Activated CD4-positive, alpha-beta T cell treated with anti-CD3 and anti-CD28 coated beads for 48 hours (primary cell): ENCODE data around the gene SRRM4.

Source experiments
- DNase-seq: peaks from one replicate; pipeline ENCODE4 v3.0.0-alpha.2; 2020

SRRM4 gene

DNA sequence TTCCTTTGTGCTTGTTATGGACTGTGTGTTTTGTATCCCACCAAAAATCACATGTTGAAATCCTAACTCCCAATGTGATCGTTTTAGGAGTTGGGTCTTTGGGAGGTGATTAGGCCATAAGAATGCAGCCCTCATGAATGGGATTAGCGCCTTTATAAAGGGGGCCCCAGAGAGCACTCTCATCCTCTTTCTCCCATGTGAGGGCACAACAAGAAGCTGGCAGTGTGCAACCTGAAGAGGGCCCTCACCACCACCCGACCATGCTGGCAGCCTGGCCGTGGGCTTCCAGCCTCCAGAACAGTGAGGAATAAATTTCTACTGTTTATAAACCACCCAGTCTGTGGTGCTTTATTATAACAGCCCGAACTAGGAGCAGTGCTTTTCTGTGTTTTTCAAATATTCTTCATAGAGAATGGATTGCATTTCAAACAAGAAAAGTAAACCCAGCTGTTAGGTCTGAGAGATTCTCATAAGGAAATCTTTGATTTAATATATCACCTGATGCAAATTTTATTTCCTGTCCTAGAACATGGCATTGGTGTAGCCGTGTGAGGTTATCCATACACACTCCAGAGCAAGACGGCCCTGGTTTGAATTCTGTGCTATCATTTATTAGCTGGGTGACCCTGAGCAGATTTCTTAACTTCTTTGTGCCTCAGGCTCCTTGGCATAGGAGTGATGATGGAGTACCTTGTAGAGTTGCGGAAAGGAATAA lies 225.2 kb downstream of the SRRM4 start:
- DNase-seq = no peak

DNA sequence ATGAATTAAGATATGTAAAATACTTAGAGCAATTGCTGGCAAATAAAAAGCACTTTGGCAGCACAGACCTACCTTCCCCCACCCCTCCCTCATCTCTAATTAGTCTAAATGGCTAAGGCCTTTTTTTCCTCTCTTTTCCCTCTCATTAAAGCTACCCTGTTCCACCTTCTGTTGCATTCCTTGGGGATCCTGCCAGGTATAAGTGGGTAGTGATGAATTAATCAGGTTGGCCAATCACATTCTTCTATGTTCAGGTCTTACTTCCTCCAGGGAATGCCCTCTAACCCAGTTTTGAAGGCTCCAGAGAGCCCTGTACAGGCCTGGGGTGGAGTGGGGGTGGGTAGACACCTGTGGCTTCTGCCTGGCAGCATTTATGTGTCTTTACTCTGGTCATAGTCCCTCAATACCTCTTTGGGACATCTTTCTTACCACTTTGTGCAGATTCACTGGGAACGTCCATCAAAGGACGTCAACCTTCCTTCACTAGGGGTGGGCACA lies 225.8 kb downstream of the SRRM4 start:
- no peak for DNase-seq

DNA sequence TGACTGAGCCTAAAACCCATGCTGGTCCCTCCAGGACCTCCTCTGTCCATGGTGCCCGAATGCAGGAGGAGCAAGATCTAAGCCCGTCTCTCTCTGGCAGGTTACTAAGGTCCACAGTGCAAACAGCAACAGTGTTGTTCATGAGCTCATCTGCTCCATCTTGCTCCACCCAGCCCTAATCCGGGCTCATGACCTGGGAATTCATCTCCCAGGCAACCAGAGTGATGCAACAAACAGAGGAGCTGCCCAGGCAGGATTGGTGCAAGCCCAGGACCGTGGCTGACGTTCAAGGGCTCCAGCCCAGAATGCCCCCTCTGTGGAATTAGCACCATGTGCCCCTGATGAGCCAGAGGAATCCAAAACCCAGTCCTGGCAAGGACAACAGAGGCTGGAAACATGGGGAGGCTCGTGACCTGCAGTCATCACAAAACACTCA lies 227.3 kb downstream of the SRRM4 start:
- DNase-seq = no peak

DNA sequence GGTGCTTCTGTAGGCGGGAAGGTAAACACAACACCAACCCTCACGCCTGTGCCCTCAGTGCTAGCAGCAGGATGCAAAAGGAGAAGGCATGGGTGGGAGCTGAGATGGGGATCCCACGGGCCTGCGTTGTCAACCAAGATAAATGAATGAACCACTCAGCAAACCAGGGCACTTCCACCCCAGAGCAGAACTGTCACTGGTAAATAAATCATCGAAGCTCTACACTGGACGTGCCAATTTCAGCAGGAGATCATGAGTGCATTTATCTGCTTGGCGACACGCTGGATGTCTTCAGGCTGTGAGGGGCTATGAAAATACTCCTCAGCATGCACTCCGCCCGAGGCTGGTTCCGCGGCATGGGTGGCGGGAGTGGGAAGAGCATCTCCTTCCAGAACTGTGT lies 230.5 kb downstream of the SRRM4 start:
- no peak for DNase-seq
